Measurements from ENCODE around the gene SYNJ2. TPM values are rescaled to one million over a fixed set of nuclear protein-coding genes. Genes with fewer than 3 reads are reported as not detected.

The SYNJ2 gene
- total RNA-seq, 1 experiment from 2014 or later, result 70.0 TPM

- TF ChIP-seq SIN3A (IDR thresholded peaks at IDR 0.05; ENCODE audit: borderline replicate concordance, insufficient read depth, low read depth, low read length) (no peak), TCF7L2 (IDR thresholded peaks at IDR 0.05; ENCODE audit: low read depth, low read length) (no peak), POLR2AphosphoS5 (IDR thresholded peaks at IDR 0.05; ENCODE audit: low read depth, low read length) (no peak), REST (IDR thresholded peaks at IDR 0.05; ENCODE audit: insufficient read depth in 1 of 2, low read depth in 2 of 2, low read length in 1 of 2) (no peak), CTCF (IDR thresholded peaks at IDR 0.05) (no peak)
- in situ Hi-C loops (cut with HindIII; ENCODE audit: low pct_unique_long_range_greater_than_20kb, low sequenced_read_pairs) (no loop called here), intact Hi-C loops (cut with micrococcal nuclease; ENCODE audit: unreplicated experiment) (no loop called here)
- CTCF ChIA-PET, result interaction anchor here (1.3 kb wide), 1 partner anchor 14 kb away, joined by 3 read pairs; no protein-coding TSS in a partner anchor
- BruUV-seq (replicated peaks), result no TSS peak
- DNase-seq (ENCODE audit: low read depth, low spot score) (no peak), ATAC-seq (no peak)
- H3K4me1 ChIP-seq (ENCODE audit: control insufficient read depth, insufficient read depth, low read length), result peaks cover 81% of the 10 kb centered on the region
- POLR2A ChIA-PET, result no interaction called here
- H3K4me3 ChIP-seq (ENCODE audit: low read depth in 2 of 2, low read length in 2 of 2), result no peak overlapping the region
- no peaks in the 10 kb centered on the region for H3K9me3 ChIP-seq (ENCODE audit: control insufficient read depth, insufficient read depth, low read depth, low read length)
- H3K27ac ChIP-seq (ENCODE audit: low read length), result peak overlapping the region; percentile 70
- 0 out of 2 replicates have a peak, but pooled peaks cover 3% of the 10 kb centered on the region for H3K36me3 ChIP-seq (ENCODE audit: control insufficient read depth, insufficient read depth, low read length)
- H3K27me3 ChIP-seq (ENCODE audit: control insufficient read depth, insufficient read depth, low read length), result no peaks in the 10 kb centered on the region
Observed at GRCh38 chr6:158028421-158028820, 46.8 kb downstream of the SYNJ2 start.

GRCh38 chr6:158028876-158029275, 47.2 kb downstream of the SYNJ2 start:
- no peaks in the 10 kb centered on the region for H3K9me3 ChIP-seq (ENCODE audit: control insufficient read depth, insufficient read depth, low read depth, low read length)
- in situ Hi-C loops (cut with HindIII; ENCODE audit: low pct_unique_long_range_greater_than_20kb, low sequenced_read_pairs), result no loop called here
- H3K4me3 ChIP-seq (ENCODE audit: low read depth in 2 of 2, low read length in 2 of 2), result no peak overlapping the region
- H3K4me1 ChIP-seq (ENCODE audit: control insufficient read depth, insufficient read depth, low read length), result peaks cover 77% of the 10 kb centered on the region
- ATAC-seq, result no peak
- ChIA-PET POLR2A (no interaction called here), CTCF (interaction anchor here (0.7 to 1.3 kb wide), 2 partner anchors 14 kb away, joined by 3 to 5 read pairs; no protein-coding TSS in a partner anchor)
- no TSS peak for BruUV-seq (replicated peaks)
- no peaks in the 10 kb centered on the region for H3K27me3 ChIP-seq (ENCODE audit: control insufficient read depth, insufficient read depth, low read length)
- 0 out of 2 replicates have a peak, but pooled peaks cover 3% of the 10 kb centered on the region for H3K36me3 ChIP-seq (ENCODE audit: control insufficient read depth, insufficient read depth, low read length)
- peak overlapping the region; percentile 70; the same call in 1 of the 2 replicates for H3K27ac ChIP-seq (ENCODE audit: low read length)
- intact Hi-C loops (cut with micrococcal nuclease; ENCODE audit: unreplicated experiment), result no loop called here
- TF ChIP-seq REST (IDR thresholded peaks at IDR 0.05; ENCODE audit: insufficient read depth in 1 of 2, low read depth in 2 of 2, low read length in 1 of 2), result no peak
- TF ChIP-seq POLR2AphosphoS5 (IDR thresholded peaks at IDR 0.05; ENCODE audit: low read depth, low read length), result no peak
- TF ChIP-seq TCF7L2 (IDR thresholded peaks at IDR 0.05; ENCODE audit: low read depth, low read length), result no peak
- TF ChIP-seq SIN3A (IDR thresholded peaks at IDR 0.05; ENCODE audit: borderline replicate concordance, insufficient read depth, low read depth, low read length), result no peak
- no peak for TF ChIP-seq CTCF (IDR thresholded peaks at IDR 0.05)
- no peak for DNase-seq (ENCODE audit: low read depth, low spot score)
